Stimulated activated CD4-positive, alpha-beta T cell treated with anti-CD3 and anti-CD28 coated beads, TNF-alpha, amount 100 ng/mL, for 24 hours (primary cell): ENCODE data around the gene CTDP1.
"Not testable (repeated sequence)": the region's sequence is repeated elsewhere in the genome, so short reads cannot be mapped to it uniquely, and the experiment has no call there.

Experiments
- DNase-seq, 3 experiments: peaks; one replicate each; pipeline ENCODE4 v3.0.0-alpha.2; 2020; ENCODE audit warnings: low read depth in 3 of 3

The CTDP1 gene

GRCh38 chr18:79723628-79724027, 44.0 kb downstream of the CTDP1 start:
- no peak for DNase-seq

- DNase-seq, result no peak
Measured at GRCh38 chr18:79724299-79725080, 44.9 kb downstream of the CTDP1 start.

GRCh38 chr18:79725486-79725885, 45.9 kb downstream of the CTDP1 start:
- DNase-seq, result no peak

- DNase-seq, result no peak
Measured at GRCh38 chr18:79726721-79727120, 47.1 kb downstream of the CTDP1 start.

- no peak for DNase-seq
Measured at GRCh38 chr18:79727211-79727610, 47.6 kb downstream of the CTDP1 start.

- no peak for DNase-seq
Measured at GRCh38 chr18:79728931-79729586, 49.5 kb downstream of the CTDP1 start.

- no peak for DNase-seq
Measured at GRCh38 chr18:79729611-79730010, 50.0 kb downstream of the CTDP1 start.

GRCh38 chr18:79730804-79731203, 51.2 kb downstream of the CTDP1 start:
- no peak for DNase-seq

GRCh38 chr18:79731881-79732720, 52.5 kb downstream of the CTDP1 start:
- not testable (repeated sequence) for DNase-seq

GRCh38 chr18:79732721-79733025, 53.1 kb downstream of the CTDP1 start:
- DNase-seq, result no peak

GRCh38 chr18:79733135-79733701, 53.6 kb downstream of the CTDP1 start:
- DNase-seq, result no peak

GRCh38 chr18:79733986-79734770, 54.6 kb downstream of the CTDP1 start:
- no peak for DNase-seq

- DNase-seq, result no peak
Measured at GRCh38 chr18:79735071-79735980, 55.7 kb downstream of the CTDP1 start.

- no peak for DNase-seq
Measured at GRCh38 chr18:79736230-79736629, 56.6 kb downstream of the CTDP1 start.

GRCh38 chr18:79736846-79737245, 57.2 kb downstream of the CTDP1 start:
- DNase-seq, result no peak

GRCh38 chr18:79737426-79737825, 57.8 kb downstream of the CTDP1 start:
- DNase-seq, result no peak

GRCh38 chr18:79738041-79738461, 58.4 kb downstream of the CTDP1 start:
- DNase-seq, result no peak

- DNase-seq, result no peak
Measured at GRCh38 chr18:79738581-79739439, 59.2 kb downstream of the CTDP1 start.

GRCh38 chr18:79739440-79739778, 59.8 kb downstream of the CTDP1 start:
- no peak for DNase-seq

- DNase-seq, result not testable (repeated sequence)
Measured at GRCh38 chr18:79740047-79740446, 60.4 kb downstream of the CTDP1 start.
